ENCODE measurements around the gene ZBTB3. TPM values are rescaled to one million over a fixed set of nuclear protein-coding genes. Genes with fewer than 3 reads are reported as not detected.
"Not testable (repeated sequence)": the region's sequence is repeated elsewhere in the genome, so short reads cannot be mapped to it uniquely, and the experiment has no call there.

ZBTB3 gene
- total RNA-seq, 2 donors from 2014 or later: 10.8 to 18.7 TPM

DNA sequence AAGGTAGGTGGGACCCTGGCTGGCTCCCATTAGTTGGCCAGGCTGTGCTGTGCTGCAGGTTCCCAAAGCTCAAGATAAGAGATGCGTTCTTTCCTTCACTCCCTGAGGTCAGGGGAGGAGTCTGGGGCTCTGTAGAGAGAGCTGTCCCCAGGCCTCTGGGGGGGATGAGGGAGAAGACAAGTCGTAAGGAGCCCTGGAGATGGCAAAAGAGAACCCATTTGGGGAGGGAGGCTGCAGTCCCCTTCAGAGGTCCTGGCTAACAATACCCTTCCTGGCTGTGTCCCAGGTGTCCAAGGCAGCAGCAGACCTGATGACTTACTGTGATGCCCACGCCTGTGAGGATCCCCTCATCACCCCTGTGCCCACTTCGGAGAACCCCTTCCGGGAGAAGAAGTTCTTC, 45.6 kb downstream of the ZBTB3 start:
- Histone ChIP-seq H3K4me1 (peaks cover 8% of the 10 kb centered on the region), H3K27ac (peak overlapping the region; percentile 91), H3K9ac (ENCODE audit: low read depth in 2 of 2, low read length in 2 of 2) (peak overlapping the region; percentile 75 to 95), H3K36me3 (no peaks in the 10 kb centered on the region), H3K9me3 (no peaks in the 10 kb centered on the region), H3K27me3 (no peaks in the 10 kb centered on the region), H3K4me3 (peak overlapping the region; percentile 49)
- TF ChIP-seq, protein P1, sequence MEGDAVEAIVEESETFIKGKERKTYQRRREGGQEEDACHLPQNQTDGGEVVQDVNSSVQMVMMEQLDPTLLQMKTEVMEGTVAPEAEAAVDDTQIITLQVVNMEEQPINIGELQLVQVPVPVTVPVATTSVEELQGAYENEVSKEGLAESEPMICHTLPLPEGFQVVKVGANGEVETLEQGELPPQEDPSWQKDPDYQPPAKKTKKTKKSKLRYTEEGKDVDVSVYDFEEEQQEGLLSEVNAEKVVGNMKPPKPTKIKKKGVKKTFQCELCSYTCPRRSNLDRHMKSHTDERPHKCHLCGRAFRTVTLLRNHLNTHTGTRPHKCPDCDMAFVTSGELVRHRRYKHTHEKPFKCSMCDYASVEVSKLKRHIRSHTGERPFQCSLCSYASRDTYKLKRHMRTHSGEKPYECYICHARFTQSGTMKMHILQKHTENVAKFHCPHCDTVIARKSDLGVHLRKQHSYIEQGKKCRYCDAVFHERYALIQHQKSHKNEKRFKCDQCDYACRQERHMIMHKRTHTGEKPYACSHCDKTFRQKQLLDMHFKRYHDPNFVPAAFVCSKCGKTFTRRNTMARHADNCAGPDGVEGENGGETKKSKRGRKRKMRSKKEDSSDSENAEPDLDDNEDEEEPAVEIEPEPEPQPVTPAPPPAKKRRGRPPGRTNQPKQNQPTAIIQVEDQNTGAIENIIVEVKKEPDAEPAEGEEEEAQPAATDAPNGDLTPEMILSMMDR (IDR thresholded peaks at IDR 0.05): no peak
- no peak for DNase-seq
- intact Hi-C loops (cut with DNase I): no loop called here

DNA sequence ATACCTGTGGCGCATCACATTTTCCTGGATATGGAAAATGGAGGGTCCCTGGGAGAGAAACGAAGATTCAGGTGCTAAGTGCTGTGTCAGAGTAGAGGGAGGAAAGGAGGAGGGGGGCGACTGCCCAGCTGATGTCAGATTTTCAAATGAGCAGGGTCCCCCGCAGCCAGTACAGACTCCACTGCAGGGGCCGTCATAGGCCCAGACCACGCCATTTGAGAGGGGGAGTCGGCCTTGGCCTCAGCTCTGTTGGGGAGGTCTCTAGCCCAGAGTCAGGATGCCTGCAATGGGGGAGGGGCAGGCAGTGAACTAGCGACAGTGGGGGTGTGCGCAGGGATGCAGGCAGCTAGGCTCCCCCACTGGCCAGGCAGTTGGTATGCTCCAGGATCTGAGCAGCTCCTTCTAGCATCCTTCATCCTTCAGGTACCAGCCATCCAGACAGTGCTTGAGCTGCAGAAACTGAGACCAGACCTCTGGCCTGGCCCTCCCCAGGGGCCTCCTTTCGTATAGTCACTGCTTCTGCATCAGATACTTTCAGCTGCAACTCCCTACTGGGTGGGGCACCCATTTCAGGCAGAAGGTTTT, 46.6 kb downstream of the ZBTB3 start, which contains the start of the genes BSCL2 and GNG3:
Gene BSCL2, minus strand, starts transcription at position 148 of the 585 bp plus-strand sequence. CDS start 229 bp downstream, outside the sequence.
Gene GNG3, plus strand, starts transcription at position 400 of the 585 bp plus-strand sequence. CDS start 620 bp downstream, outside the sequence.
- intact Hi-C loops (cut with DNase I): no loop called here
- H3K27ac ChIP-seq: peak within 1 kb of the TSS; percentile 91
- no peaks in the 10 kb centered on the region for H3K27me3 ChIP-seq
- no peaks in the 10 kb centered on the region for H3K36me3 ChIP-seq
- peak within 1 kb of the TSS; percentile 75 to 95 for H3K9ac ChIP-seq (ENCODE audit: low read depth in 2 of 2, low read length in 2 of 2)
- H3K4me1 ChIP-seq: peaks cover 8% of the 10 kb centered on the region
- H3K4me3 ChIP-seq: peak within 1 kb of the TSS; percentile 71
- no peaks in the 10 kb centered on the region for H3K9me3 ChIP-seq
- TF ChIP-seq, protein P1 (IDR thresholded peaks at IDR 0.05): no peak
- no peak for DNase-seq

DNA sequence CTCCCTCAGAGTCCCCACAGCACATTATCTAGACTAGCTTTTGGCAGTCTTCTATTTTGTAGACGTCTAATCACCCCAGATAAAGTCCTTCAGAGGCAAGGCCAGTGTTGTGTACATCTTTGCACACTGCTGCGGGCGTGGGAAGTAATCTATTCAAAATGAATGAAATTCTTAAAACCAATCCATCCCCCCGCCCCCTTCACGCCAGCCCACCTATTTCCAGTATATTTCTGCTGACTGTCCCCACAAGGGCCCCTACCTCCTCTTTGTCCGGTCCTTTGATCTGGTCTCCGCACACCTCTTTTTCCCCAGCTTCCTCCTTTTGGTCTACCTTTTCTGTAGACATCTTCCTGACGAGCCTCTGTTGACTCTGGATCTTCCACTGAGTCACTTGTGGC, 47.1 kb downstream of the ZBTB3 start:
- Histone ChIP-seq H3K9me3 (no peaks in the 10 kb centered on the region), H3K9ac (ENCODE audit: low read depth in 2 of 2, low read length in 2 of 2) (peak overlapping the region; percentile 64 to 95), H3K4me3 (peak overlapping the region; percentile 71), H3K27me3 (no peaks in the 10 kb centered on the region), H3K36me3 (no peaks in the 10 kb centered on the region), H3K4me1 (peaks cover 8% of the 10 kb centered on the region), H3K27ac (peak overlapping the region; percentile 82)
- no peak for DNase-seq
- TF ChIP-seq, protein P1 (IDR thresholded peaks at IDR 0.05): no peak
- intact Hi-C loops (cut with DNase I): no loop called here

DNA sequence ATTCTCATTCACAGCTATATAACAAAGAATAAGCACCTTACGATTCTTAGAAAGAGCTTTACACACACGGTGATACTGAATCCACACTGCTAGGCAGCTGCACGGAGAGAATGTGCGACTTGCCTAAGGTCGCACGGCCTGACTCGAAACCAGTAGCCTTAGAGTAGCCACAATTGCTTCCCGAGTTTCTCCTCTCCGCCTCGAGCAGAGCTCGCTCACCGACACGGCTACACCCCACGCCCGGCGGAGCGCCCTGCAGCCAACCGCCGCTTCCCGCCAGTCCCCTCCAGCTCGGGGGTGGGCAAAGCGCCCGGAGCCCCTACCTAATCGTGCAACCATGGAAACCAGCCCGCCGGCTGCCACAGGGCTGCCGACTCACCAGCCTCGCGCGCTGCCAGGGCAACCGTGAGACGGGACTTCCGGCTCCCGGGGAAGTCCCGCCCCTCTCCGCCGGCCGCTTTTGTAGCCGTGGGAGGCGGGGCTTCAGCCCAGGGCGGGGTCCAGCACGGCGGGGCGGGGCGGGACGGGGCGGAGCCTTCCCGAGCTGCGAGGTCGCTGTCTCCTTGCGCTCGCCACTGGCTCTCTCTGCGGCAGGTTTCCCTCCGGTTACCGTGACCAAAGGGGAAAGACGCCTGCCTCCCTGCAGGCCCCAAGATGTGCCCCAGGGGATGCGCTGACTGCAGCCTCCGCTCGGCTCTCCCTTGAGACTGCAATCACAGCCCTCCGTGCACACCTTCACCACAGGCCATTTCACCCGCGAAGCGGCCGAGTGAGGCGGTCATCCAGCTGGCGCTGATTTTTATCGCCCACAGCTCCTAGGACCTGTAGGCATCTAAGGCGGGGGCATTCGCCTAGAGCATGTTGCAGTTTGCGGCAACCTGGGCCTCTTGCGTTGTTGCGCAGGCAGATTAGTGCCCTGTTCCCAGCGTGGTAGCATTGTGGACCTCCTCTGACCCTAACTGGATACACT, 47.8 kb downstream of the ZBTB3 start:
- peak overlapping the region; percentile 64 to 95 for H3K9ac ChIP-seq (ENCODE audit: low read depth in 2 of 2, low read length in 2 of 2)
- no peaks in the 10 kb centered on the region for H3K9me3 ChIP-seq
- H3K4me3 ChIP-seq: peak overlapping the region; percentile 71
- TF ChIP-seq, protein P1 (IDR thresholded peaks at IDR 0.05): no peak
- H3K27ac ChIP-seq: peak overlapping the region; percentile 82
- peak; percentile 96 for DNase-seq
- no peaks in the 10 kb centered on the region for H3K27me3 ChIP-seq
- peaks cover 8% of the 10 kb centered on the region for H3K4me1 ChIP-seq
- intact Hi-C loops (cut with DNase I): no loop called here
- H3K36me3 ChIP-seq: no peaks in the 10 kb centered on the region

DNA sequence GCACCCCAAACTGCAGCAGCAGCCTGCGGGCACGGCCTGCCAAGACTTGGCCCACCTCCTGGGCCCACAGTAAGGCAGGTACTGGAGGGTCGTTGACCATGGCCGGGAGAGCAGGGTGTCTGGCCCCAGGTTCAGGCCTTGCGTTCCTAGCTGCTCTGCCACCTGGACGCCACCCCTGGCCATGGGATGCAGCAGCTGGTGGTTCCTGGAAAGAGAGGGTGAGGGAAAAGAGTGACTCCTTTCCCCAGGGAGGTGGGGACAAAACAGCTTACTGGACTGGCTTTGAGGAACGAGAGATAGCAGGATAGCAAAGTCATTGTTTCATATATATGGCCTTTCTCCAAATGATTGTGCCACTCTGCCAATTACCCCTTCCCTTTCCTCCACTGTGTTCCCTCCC, 48.5 kb downstream of the ZBTB3 start:
- Histone ChIP-seq H3K4me3 (peak overlapping the region; percentile 71), H3K9me3 (no peaks in the 10 kb centered on the region), H3K9ac (ENCODE audit: low read depth in 2 of 2, low read length in 2 of 2) (peak overlapping the region; percentile 6 to 95), H3K36me3 (no peaks in the 10 kb centered on the region), H3K4me1 (peaks cover 8% of the 10 kb centered on the region), H3K27me3 (no peaks in the 10 kb centered on the region), H3K27ac (peak overlapping the region; percentile 82)
- no peak for DNase-seq
- TF ChIP-seq, protein P1 (IDR thresholded peaks at IDR 0.05): no peak
- intact Hi-C loops (cut with DNase I): no loop called here

DNA sequence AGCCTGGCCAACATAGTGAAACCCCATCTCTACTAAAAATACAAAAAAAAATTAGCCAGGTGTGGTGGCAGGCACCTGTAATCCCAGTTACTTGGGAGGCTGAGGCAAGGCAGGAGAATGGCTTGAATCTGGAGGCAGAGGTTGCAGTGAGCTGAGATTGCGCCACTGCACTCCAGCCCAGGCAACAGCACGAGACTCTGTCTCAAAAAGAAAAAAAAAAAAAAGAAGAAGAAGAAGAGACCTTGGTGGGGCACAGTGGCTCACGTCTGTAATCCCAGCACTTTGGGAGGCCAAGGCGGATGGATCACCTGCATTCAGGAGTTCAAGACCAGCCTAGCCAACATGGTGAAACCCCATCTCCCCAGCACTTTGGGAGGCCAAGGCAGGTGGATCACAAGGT, 50.0 kb downstream of the ZBTB3 start:
- H3K4me3 ChIP-seq; H3K4me1 ChIP-seq; intact Hi-C loops (cut with DNase I): not testable (repeated sequence)

More for the DNA sequence above, 50.0 kb downstream of the ZBTB3 start:
- H3K27ac ChIP-seq; DNase-seq; H3K27me3 ChIP-seq; H3K9me3 ChIP-seq; H3K36me3 ChIP-seq; H3K9ac ChIP-seq (ENCODE audit: low read depth in 2 of 2, low read length in 2 of 2): not testable (repeated sequence)
